Tibial nerve (tissue), 3 donors: ENCODE data around the gene SLC4A8.

Experiments
- EP300 ChIP-seq, 2 donors: sonication (generic); formaldehyde crosslinking; IDR thresholded peaks; one replicate each; pipeline ENCODE4 v1.6.1; 2017; ENCODE audit warnings: antibody characterized with exemption in 2 of 2, mild to moderate bottlenecking in 1 of 2
- POLR2A ChIP-seq, 2 donors: fragments of 450-650 bp; IDR thresholded peaks; one replicate each; pipeline ENCODE4 v1.6.1; 2017; ENCODE audit warnings: antibody characterized with exemption in 2 of 2, mild to moderate bottlenecking in 2 of 2, moderate library complexity in 2 of 2

DNA sequence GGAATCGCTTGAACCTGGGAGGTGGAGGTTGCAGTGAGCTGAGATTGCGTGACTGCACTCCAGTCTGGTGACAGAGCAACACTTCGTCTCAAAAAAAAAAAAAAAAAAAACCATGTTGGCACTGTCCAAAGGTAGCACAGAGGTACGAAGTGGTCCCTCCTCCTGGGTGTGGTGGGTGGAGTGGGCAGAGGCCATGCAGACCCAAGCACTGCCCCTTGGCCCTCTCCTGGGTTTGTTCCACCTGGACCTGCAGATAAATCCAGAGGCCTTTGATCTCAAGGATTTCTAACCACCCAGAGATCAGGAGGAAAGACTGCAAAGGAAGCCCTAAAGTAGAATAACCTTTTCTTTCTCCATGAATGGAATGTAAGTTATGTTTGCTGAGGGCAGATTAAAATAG is 24.7 kb upstream of the SLC4A8 start:
- TF ChIP-seq POLR2A (IDR thresholded peaks at IDR 0.05), result no peak
- TF ChIP-seq EP300 (IDR thresholded peaks at IDR 0.05), result no peak
